Mammary epithelial cell (primary cell): ENCODE measurements around the gene PTX4.

ENCODE experiments used
- CTCF ChIP-seq, 2 donors: IDR thresholded peaks in 1 of 2; conservative IDR thresholded peaks in 1 of 2; 2 replicates each; pipeline ENCODE4 v1.5.1; 2011 to 2012; ENCODE audit warnings: inconsistent platforms in 2 of 2, low read length in 2 of 2, mild to moderate bottlenecking in 2 of 2, control low read depth in 1 of 2, low read depth in 1 of 2; ENCODE audit not compliant: insufficient read depth in 1 of 2; ENCODE audit errors: extremely low read depth in 1 of 2
- EZH2 ChIP-seq: IDR thresholded peaks from 2 replicates; pipeline ENCODE4 v1.6.1; 2012; ENCODE audit warnings: low read length, inconsistent platforms, borderline replicate concordance

GRCh38 chr16:1495889-1496262, 7.1 kb upstream of the PTX4 start:
- TF ChIP-seq EZH2 (no peak), CTCF (conservative IDR thresholded peaks at IDR 0.05 in 1 of 2, IDR thresholded peaks at IDR 0.05 in 1 of 2; ENCODE audit: extremely low read depth in 1 of 2, insufficient read depth in 1 of 2, low read depth in 1 of 2, low read length in 2 of 2) (no peak)
